Cerebellar nuclear complex (tissue), 1 donor: Measurements from ENCODE around the gene RAP1GAP2.
"Not testable (repeated sequence)": the region's sequence is repeated elsewhere in the genome, so short reads cannot be mapped to it uniquely, and the experiment has no call there.

Source experiments
- DNase-seq, 2 experiments: peaks; one replicate each; lab custom pipeline; 2025; lab: John Stamatoyannopoulos, UW

Gene RAP1GAP2

GRCh38 chr17:3025421-3026124, 229.3 kb downstream of the RAP1GAP2 start:
- no peak for DNase-seq

GRCh38 chr17:3026125-3026855, 230.1 kb downstream of the RAP1GAP2 start:
- no peak for DNase-seq

GRCh38 chr17:3026856-3027751, 230.9 kb downstream of the RAP1GAP2 start:
- no peak for DNase-seq

- DNase-seq = no peak
Observed at GRCh38 chr17:3027786-3028532, 231.7 kb downstream of the RAP1GAP2 start.

- no peak for DNase-seq
Observed at GRCh38 chr17:3029213-3029913, 233.1 kb downstream of the RAP1GAP2 start.

GRCh38 chr17:3030096-3030495, 233.9 kb downstream of the RAP1GAP2 start:
- DNase-seq = no peak

GRCh38 chr17:3030852-3031470, 234.7 kb downstream of the RAP1GAP2 start:
- not testable (repeated sequence) for DNase-seq

- no peak for DNase-seq
Observed at GRCh38 chr17:3032258-3033247, 236.3 kb downstream of the RAP1GAP2 start.

- DNase-seq = no peak
Observed at GRCh38 chr17:3033248-3033640, 237.0 kb downstream of the RAP1GAP2 start.

GRCh38 chr17:3033741-3034577, 237.7 kb downstream of the RAP1GAP2 start:
- no peak for DNase-seq

- no peak for DNase-seq
Observed at GRCh38 chr17:3034578-3034920, 238.3 kb downstream of the RAP1GAP2 start.

- DNase-seq = no peak
Observed at GRCh38 chr17:3035256-3035967, 239.2 kb downstream of the RAP1GAP2 start.

- no peak for DNase-seq
Observed at GRCh38 chr17:3035968-3036280, 239.7 kb downstream of the RAP1GAP2 start.

GRCh38 chr17:3036800-3037199, 240.6 kb downstream of the RAP1GAP2 start:
- DNase-seq = no peak

- no peak for DNase-seq
Observed at GRCh38 chr17:3037259-3037658, 241.0 kb downstream of the RAP1GAP2 start.

- DNase-seq = no peak
Observed at GRCh38 chr17:3038941-3039340, 242.7 kb downstream of the RAP1GAP2 start.

- no peak for DNase-seq
Observed at GRCh38 chr17:3039736-3040135, 243.5 kb downstream of the RAP1GAP2 start.

- no peak for DNase-seq
Observed at GRCh38 chr17:3040882-3041281, 244.6 kb downstream of the RAP1GAP2 start.
